BE2C (cell line): Measurements from ENCODE around the gene ZIM2.

ENCODE experiments used
- DNase-seq: peaks from one replicate; pipeline ENCODE4 v3.0.0-alpha.2; 2020
- H3K27me3 ChIP-seq: fragments of 250-450 bp; sonication (Bioruptor Pico); 2 replicates; pipeline ENCODE4 v1.5.1; 2020; ENCODE audit warnings: mild to moderate bottlenecking
- H3K36me3 ChIP-seq: fragments of 250-450 bp; sonication (Bioruptor Pico); 2 replicates; pipeline ENCODE4 v1.5.1; 2020; ENCODE audit warnings: mild to moderate bottlenecking
- H3K4me1 ChIP-seq: fragments of 250-450 bp; sonication (Bioruptor Pico); 2 replicates; pipeline ENCODE4 v1.5.1; 2020
- H3K4me3 ChIP-seq: 2 replicates; pipeline ENCODE4 v1.5.1; 2011; ENCODE audit warnings: low read depth, low read length
- H3K9me3 ChIP-seq: fragments of 250-450 bp; sonication (Bioruptor Pico); 2 replicates; pipeline ENCODE4 v1.5.1; 2020
- TF ChIP-seq, protein P1 (sequence below): IDR thresholded peaks from 2 replicates; pipeline ENCODE4 v1.5.1; 2012; ENCODE audit warnings: mild to moderate bottlenecking, low read depth, low read length

ZIM2 gene

DNA sequence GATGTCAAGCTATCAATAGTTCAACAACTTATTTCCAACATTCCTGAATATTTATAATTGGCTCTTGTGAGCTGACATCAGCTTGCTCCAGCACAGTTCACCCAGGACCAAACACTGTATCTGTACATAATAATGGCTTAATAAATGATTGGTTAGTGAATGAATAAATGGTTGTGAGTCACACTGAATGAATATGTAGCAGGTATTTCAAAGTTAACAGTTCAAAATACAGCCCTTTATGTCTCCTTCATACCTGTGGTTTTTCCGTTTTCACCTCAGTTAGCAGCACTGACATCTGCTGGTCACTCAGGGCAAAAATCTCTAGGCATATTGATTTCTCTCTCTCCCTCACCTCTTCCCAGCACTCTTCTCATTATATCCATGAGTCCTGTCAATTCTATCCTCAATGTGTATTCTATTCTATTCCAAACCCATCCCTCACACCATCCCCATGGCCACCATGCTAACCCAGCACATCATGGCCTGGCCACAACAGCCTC lies 76.3 kb downstream of the ZIM2 start:
- no peak for DNase-seq
- peaks cover 4% of the 10 kb centered on the region for H3K9me3 ChIP-seq
- no peaks in the 10 kb centered on the region for H3K27me3 ChIP-seq
- no peaks in the 10 kb centered on the region for H3K36me3 ChIP-seq
- TF ChIP-seq, protein P1, sequence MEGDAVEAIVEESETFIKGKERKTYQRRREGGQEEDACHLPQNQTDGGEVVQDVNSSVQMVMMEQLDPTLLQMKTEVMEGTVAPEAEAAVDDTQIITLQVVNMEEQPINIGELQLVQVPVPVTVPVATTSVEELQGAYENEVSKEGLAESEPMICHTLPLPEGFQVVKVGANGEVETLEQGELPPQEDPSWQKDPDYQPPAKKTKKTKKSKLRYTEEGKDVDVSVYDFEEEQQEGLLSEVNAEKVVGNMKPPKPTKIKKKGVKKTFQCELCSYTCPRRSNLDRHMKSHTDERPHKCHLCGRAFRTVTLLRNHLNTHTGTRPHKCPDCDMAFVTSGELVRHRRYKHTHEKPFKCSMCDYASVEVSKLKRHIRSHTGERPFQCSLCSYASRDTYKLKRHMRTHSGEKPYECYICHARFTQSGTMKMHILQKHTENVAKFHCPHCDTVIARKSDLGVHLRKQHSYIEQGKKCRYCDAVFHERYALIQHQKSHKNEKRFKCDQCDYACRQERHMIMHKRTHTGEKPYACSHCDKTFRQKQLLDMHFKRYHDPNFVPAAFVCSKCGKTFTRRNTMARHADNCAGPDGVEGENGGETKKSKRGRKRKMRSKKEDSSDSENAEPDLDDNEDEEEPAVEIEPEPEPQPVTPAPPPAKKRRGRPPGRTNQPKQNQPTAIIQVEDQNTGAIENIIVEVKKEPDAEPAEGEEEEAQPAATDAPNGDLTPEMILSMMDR: no peak
- no peaks in the 10 kb centered on the region for H3K4me1 ChIP-seq
- no peak overlapping the region for H3K4me3 ChIP-seq

DNA sequence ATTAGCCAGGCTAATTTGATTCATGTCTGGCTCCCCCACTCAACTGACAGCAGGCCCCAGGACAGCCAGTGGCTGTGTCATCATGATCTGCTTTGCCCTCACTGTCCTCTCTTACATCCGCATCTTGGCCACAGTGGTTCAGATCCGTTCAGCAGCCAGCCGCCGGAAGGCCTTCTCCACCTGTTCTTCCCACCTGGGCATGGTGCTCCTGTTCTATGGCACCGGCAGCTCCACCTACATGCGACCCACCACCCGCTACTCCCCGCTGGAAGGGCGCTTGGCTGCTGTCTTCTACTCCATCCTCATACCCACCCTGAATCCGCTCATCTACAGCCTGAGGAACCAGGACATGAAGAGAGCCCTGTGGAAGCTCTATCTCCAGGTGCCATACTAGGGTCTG lies 79.7 kb downstream of the ZIM2 start:
- Histone ChIP-seq H3K4me1 (no peaks in the 10 kb centered on the region), H3K36me3 (no peaks in the 10 kb centered on the region), H3K4me3 (no peak overlapping the region), H3K9me3 (peaks cover 4% of the 10 kb centered on the region), H3K27me3 (no peaks in the 10 kb centered on the region)
- TF ChIP-seq, protein P1: no peak
- DNase-seq: no peak

DNA sequence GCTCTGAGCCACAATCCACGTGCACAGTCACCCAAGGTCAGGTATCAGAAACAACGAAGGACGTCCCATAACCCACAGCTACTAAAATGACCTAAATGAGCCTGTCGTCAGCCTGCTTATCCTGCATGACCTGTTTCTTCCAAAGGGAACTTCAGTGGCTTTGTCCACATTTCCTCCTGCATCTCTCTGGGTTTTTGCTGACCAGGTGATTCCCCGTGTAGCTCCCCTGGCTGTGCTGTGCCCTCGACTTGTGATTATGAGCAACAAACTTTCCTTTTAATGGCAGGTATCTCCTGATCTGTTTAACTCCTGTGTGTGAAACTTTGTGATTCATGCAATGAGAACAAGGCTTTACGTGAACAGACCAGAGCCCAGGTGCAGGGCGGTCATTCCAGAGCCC lies 81.0 kb downstream of the ZIM2 start:
- no peaks in the 10 kb centered on the region for H3K4me1 ChIP-seq
- no peak for DNase-seq
- TF ChIP-seq, protein P1: no peak
- H3K36me3 ChIP-seq: no peaks in the 10 kb centered on the region
- H3K27me3 ChIP-seq: no peaks in the 10 kb centered on the region
- H3K4me3 ChIP-seq: no peak overlapping the region
- no peaks in the 10 kb centered on the region for H3K9me3 ChIP-seq

DNA sequence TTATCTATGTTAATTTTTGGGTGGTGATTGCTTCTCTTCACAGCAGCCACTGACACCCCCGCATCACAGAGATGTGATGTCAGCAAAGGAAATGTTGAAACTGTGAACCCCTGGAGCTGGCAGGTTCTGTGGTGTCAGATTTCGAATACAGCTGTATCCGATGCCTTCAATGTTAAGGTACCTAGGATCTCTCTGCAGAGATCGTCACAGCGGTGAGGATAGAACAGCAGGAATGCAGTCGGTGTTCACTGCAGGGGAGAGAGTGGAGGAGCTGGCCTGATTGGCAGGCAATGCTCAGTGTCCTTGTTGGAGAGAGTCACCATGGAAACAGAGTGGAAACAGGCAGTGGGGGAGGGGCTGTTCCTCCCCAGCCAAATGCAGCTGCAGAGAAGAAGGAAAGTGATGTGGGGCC lies 89.4 kb downstream of the ZIM2 start:
- Histone ChIP-seq H3K9me3 (no peaks in the 10 kb centered on the region), H3K4me1 (no peaks in the 10 kb centered on the region), H3K4me3 (no peak overlapping the region), H3K36me3 (no peaks in the 10 kb centered on the region), H3K27me3 (no peaks in the 10 kb centered on the region)
- TF ChIP-seq, protein P1: no peak
- DNase-seq: no peak

DNA sequence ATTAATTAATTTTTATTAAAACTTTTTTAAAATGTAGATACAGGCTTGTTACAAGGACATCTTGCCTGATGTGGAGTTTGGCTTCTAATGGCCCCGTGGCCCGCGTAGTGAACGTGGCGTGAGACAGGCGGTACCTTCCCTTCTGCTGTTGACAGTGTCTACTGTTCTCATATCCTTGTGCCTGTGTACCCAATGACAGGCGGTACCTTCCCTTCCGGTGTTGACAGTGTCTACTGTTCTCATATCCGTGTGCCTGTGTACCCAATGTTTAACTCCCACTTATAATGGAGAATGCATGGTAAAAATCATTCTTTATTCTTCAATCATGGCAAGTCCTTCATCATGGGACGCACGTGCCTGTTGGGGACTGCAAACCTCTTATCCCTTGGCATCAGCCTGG lies 89.9 kb downstream of the ZIM2 start:
- no peak overlapping the region for H3K4me3 ChIP-seq
- H3K27me3 ChIP-seq: no peaks in the 10 kb centered on the region
- TF ChIP-seq, protein P1: no peak
- DNase-seq: no peak
- H3K9me3 ChIP-seq: no peaks in the 10 kb centered on the region
- H3K36me3 ChIP-seq: no peaks in the 10 kb centered on the region
- no peaks in the 10 kb centered on the region for H3K4me1 ChIP-seq

DNA sequence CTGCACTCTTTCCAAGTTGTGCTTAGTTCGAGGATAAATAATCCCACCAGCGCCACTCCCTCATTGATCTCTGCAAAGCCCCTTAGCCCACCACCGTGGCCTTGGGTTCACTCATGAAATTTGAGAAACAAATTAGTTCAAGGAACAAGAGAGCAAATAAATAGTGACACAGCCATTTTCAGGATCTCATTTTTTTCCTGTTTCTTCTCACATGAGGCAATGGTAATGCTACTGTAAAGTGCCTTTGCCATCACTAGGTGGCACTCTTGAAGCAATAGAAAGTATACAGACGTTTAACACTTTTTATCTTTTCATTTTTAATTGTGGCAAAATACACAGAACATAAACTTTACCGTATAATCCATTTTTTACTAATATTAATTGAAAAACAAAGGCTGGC lies 92.1 kb downstream of the ZIM2 start:
- no peaks in the 10 kb centered on the region for H3K27me3 ChIP-seq
- no peaks in the 10 kb centered on the region for H3K36me3 ChIP-seq
- no peaks in the 10 kb centered on the region for H3K4me1 ChIP-seq
- DNase-seq: no peak
- TF ChIP-seq, protein P1: peak; percentile 31; the same call in 1 of the 2 replicates
- no peak overlapping the region for H3K4me3 ChIP-seq
- no peaks in the 10 kb centered on the region for H3K9me3 ChIP-seq
